Measurements from ENCODE around the gene ME2.
"Not testable (repeated sequence)": the region's sequence is repeated elsewhere in the genome, so short reads cannot be mapped to it uniquely, and the experiment has no call there.

Gene ME2

DNA sequence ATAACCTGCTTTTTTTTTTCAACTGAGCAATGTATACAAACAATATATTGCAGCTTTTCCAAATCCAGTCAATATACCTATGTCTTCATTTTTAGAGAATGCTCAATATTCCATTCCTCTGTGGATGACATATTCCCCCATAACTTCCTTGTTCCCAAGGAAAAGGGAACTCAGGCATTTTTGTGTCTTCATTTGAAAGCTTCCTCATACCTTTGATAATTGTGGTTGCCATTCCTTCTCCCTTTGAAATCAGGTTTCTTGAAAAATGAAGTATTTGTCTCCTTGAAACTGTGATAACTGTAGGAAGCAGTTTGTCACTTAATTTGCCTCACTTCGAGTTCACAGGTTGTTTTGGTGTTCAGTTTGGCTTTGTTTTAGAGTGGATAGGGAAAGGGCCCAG lies 102.5 kb downstream of the ME2 start:
- no peak for DNase-seq

DNA sequence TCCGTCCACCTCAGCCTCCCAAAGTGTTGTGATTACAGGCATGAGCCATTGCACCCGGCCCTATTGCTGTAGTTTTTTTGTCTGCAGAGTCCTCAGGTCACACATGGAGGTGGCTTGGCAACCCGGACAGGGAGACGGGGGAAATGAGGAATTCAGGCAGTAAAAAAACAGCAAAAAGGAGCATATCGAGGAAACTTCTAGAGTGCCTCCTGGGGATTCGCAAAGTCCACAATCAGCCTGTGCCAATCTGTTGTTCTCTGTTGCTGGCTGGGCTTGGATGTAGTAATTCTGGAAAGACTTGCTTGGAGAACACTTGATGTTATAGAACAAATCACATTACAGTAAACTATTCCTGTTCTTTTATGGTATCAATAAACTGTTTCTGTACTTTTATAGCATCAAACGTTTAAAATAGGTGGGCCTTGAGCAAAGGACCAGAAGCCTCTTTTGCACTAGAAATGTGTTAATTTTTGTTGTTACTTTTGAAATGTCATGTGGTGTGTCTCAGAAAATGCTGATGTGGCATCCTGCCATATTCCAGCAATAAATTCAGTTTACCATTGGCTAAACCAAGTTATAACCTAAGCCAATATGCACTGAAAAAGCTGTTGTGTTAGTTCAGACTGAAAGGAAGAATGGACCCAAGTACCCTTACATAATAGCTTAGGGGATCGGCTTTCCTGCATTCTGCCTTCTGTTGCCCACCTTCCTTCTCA lies 103.3 kb downstream of the ME2 start:
- no peak for DNase-seq

DNA sequence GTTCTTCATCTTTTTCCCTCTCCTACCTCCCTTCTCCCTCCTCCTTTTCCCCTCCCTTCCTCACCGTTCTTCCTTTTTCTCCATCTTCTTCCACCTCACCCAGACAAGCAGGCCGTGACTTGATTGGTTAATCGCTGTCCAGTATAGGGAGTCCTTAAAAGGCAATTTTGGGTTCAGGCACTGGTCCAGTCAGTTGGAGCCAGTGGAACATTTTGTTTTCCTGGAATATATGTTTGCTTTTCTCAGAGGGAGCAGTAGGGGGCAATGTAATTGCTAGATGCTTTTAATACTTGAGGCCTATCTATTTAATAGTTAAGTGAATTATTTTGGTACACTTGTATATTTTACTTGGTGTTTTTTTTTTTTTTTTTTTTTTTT lies 103.9 kb downstream of the ME2 start:
- DNase-seq: no peak

DNA sequence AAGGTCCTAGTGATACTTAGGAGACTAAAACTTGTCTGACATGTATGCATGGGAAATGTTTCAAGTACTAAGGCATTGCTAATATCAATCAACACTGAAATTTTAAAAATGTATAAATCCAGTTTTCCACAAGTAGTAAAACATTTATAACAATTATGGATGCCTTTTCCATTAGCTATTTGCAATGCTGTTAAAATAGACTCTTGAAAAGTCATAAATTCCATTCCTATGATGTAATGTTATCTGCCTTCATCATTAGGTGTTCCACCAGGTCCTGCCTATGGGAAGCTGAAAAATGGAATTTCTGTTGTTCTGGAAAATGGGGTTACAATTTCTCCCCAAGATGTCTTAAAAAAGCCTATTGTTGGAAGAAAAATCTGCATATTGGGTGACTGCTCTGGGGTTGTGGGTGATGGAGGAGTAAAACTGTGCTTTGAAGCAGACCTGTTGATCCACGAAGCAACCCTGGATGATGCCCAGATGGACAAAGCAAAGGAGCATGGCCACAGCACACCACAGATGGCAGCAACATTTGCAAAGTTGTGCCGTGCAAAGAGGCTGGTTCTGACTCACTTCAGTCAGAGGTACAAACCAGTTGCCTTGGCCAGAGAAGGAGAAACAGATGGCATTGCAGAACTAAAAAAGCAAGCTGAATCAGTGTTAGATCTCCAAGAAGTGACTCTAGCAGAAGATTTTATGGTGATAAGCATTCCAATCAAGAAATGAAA lies 107.6 kb downstream of the ME2 start:
- no peak for DNase-seq

DNA sequence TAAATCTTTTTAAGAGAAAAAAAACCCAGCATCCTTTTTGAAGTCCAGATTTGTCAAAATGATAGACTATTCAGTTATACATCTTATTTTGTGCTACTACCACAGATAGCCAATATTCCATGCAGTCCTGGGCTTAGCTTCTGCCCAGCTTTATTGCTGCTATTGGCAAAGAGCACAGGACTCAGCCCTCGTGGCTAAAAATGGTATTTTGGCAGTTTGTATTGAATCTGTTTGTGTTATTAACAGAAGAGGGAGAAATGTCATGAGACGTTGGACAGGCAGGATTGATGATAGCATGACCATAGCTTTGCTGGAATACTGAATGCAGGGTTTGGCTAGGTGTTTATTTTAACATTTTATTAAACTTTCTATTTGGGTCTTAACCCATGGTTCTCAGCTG lies 108.3 kb downstream of the ME2 start:
- no peak for DNase-seq

DNA sequence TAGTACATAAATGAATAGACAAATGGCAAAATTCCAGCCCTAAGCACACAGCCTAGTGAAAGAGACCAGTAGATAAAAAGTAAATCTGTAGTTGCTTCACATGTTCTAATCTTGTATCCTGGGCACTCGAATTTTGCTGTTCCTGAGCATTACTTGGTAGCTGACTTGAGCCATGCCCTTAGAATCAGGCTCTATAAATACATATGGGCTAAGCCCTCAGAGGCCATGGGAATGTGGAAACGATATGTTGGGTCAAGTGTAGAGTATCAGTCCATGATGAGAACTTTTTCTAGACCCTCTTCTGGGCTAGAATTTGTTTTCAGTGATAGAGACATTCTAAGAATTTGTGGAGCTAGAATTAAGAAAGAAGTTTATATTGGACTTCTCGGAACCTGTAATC lies 110.8 kb downstream of the ME2 start:
- no peak for DNase-seq

DNA sequence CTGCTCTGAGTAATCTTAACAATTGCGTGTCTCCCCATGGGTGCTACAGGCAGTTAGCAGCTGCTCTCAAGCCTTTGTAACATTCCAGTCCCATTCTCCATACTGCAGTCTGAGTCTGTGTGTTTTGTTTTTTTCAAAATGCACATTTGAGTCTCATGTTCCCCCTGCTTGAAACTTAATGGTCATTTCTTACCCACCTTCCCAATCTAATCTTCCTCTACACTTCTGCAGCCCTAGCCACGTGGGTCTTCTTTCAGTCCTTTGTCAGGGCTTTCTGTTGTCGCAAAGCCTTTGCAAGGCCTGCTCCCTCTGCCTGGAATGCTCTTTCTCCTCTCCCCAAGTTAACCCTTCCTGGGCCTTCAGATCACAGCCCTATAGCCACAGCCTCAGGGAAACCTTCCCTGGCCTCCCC lies 113.4 kb downstream of the ME2 start:
- DNase-seq: no peak

DNA sequence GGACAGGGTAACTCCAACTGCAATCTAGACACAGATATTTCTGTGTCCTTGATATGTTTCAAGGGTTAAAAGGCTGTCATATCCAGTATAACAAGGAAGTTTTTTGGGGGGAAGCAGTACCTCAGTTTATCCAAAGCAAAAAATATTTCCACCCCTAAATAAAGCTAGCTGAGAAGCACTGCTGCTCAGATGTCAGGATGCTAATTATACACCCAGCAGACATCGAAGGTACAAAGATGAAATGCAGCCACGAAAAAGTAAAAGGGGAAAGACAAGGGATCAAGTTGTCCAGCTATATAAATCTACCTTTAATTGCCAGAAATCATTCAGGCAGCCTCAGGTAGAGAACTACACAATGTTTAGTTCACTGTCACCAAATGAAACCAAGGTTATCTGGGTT lies 115.1 kb downstream of the ME2 start:
- DNase-seq: no peak

DNA sequence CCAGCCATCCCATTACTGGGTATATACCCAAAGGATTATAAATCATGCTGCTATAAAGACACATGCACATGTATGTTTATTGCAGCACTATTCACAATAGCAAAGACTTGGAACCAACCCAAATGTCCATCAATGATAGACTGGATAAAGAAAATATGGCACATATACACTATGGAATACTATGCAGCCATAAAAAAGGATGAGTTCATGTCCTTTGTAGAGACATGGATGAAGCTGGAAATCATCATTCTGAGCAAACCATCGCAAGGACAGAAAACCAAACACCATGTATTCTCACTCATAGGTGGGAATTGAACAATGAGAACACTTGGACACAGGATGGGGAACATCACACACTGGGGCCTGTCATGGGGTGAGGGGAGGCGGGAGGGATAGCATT lies 124.3 kb downstream of the ME2 start:
- DNase-seq: not testable (repeated sequence)
